Ramos (cell line): ENCODE measurements around the gene FOXO3.
"Not testable (repeated sequence)": the region's sequence is repeated elsewhere in the genome, so short reads cannot be mapped to it uniquely, and the experiment has no call there.

ENCODE experiments used
- in situ Hi-C: fragments of 300-500 bp; cut with MboI; formaldehyde crosslinking; loops from one replicate; pipeline ENCODE4 v1.14.3; 2022; ENCODE audit warnings: low sequenced_read_pairs; ENCODE audit not compliant: unreplicated experiment

FOXO3 gene

DNA sequence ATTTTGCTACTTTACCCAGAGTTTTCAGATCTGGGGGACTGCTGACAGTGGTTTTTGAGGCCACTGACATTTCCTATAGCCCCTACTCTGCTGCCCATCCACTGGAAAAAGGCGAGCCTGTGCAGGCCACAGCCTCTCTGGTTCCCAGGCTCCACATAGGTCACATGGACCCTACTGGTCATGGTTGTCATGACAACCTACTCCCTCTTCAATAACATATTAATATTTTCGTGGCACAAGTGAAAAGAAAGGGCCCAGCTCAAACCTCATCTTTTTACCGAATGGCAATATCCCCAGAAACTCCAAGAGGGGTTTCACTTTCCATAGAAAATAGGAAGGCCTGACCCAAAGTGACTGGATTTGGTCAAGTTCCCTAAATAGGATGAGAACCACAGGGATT, 11.0 kb upstream of the FOXO3 start:
- in situ Hi-C loops = loop anchor here (25.0 kb wide), 1 partner anchor 838 kb away; the partner anchor contains the start of gene CD164

DNA sequence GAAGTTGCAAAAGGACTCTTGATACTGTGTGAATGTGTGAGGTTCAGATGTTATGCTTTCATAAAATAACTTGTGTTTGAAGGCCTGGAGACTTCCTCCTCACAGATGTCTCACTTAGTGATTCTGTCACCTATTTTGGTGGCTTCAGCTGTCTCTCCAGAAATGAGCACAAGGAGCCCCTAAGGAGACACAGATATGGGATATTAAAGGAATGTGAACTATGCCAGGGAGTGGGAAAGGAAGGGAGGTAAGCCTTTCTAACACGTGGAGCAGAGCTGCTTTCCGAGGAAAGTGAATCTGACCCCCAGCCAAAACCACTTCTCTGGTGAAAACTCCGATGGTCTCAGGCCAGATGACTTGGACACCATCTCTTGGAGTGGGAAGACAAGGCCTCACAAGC, 10.5 kb upstream of the FOXO3 start:
- in situ Hi-C loops = no loop called here

DNA sequence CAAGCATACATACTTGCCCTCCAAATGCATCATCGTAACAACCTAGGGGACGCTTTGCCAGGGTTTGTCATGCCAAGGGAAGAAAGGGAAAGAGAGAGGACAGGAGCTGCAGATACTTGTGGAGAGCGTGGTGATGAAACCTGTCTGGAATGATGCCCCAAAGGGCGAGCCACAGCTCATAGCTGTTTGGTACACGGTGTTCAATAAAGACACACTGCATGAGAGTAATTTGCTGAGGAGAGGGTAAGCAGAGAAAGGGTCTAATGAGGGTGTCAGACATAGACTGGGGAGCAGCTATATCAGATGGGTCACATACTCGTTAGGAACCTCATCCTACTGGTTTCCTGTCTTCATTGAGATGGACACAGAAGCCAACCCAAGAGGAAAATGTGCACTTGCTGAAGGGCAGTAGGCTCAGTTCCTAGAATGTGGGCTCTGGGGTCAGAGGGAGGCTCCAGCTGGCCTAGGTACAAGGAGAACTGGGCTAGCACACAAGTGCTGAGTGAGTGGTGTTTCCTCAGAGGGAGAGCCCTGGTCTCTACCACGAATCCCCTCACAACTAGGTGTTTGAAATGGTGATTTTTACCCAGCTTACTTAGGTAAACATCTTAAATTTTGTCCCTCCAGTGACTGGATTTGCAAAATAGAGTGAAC, 5.2 kb upstream of the FOXO3 start:
- in situ Hi-C loops = no loop called here

DNA sequence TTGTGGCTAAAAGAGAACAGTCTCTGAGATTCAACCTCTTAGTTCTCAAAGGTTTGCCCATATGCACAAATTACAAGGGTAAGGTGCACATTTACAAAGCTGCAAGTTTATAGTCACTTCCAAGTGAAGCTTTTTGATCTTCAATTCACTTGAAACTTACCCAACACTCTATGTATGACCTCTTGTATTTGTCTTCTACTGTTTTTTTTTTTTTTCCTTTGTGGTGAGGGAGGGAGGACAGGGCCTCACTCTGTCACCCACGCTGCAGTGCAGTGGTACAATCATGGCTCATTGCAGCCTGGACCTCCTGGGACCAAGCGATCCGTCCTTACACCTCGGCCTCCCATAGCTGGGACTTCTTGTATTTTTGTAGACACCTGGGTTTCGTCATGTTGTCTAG, 4.5 kb upstream of the FOXO3 start:
- in situ Hi-C loops = no loop called here

DNA sequence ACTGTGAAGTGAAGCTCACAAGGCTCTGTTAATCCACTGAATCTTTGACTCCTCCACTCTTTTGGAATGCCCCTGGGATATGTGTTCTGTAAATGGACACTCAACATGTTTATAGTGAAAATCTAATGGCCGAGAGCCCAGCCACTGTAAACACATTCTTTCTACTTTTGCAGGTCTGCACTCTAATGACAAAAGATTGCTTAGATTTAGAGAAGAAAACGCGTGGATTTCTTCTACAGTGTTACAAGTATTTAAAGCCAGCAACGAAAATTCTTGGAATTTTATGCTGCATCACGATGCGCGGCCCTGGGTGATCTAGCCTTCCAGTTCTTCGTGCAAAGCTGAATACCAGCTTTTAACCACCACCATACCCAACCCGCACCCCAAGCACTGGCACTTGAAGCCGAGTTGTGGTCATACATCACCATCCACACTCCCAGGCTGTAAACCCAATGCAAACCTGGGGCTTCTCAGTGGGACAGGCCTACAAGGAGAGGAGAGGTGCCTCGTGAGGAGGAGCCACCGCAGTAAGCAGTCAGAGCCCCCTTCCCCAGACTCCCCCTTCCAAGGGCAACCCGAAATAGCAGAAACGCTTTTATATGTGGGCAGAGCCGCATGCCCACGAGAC, 3.7 kb upstream of the FOXO3 start:
- in situ Hi-C loops = no loop called here

DNA sequence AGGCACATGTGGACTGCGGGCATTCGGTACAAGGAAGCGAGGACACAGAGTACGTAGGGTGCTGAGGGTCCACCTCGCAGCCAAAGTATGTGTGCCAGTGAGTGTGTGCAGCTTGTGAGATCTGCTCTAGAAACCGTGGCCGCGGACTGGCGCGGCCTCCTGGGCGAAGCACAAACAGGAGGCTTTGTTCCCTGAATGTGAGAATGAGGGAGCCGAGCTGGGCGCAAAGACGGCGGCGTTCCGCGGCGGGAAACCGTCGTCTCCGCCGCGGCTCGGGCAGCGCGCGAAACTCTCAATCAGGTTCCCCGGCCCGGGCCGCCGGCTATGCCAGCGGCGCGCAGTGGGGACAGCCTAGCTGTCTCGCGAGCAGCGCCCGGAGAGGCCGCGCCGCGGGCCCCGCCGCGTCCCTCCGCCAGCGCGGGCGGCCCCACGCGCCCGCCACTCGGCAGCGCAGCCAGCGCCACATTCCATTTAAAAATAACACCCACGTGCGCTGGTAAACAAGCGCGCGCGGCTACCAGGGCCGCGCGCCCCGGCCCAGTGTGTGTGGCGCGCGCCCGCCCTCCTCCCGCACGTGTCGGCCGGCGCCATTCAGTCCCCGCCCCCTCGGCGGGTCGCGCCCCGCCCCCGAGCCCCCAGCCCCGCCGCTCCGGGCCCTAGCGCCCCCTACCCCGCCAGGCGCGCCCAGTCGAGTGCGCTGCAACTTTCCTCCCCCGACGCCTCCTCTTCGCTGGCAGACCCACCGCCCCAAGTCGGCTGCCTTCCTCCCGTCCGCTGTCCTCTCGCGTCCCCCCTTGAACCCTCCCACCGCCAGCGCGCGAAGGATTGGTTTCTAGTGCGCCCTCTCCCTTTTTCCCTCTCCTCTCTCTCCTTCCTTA, 3.0 kb upstream of the FOXO3 start:
- in situ Hi-C loops = no loop called here

DNA sequence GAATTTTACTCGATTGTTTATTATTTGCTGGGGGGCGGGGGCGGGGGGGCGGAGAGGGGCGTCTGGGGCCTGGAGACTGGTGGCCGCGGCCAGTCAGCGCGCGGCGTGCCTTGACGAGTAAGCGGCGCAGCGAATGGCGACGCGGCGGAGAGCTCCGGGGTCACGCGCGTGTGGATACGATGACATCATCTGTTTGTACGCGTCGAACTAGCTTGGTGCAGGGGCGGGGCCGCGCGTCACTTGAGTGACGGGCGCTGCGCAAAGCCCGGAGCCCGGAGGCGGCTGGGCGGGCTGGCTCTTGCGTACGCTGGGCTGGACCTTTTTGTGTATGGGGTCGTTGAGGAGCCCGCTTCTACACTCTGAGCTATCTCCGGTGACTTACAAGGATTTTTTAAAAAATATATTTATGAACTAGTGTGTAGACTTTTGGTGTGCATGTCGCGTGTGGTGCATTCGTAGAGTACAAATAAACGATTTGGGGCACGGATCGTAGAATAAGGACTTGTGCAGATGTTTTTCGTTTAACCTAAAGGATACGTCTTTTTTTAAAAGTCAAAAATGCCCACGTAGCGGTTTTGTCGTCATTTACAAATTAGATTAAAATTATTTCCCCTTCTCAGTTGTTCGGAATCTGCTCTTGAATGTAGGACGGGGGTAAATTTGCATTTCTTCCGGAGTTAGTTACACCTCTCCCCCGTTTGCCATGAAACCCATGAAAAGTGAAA, 2.2 kb upstream of the FOXO3 start:
- in situ Hi-C loops = no loop called here

DNA sequence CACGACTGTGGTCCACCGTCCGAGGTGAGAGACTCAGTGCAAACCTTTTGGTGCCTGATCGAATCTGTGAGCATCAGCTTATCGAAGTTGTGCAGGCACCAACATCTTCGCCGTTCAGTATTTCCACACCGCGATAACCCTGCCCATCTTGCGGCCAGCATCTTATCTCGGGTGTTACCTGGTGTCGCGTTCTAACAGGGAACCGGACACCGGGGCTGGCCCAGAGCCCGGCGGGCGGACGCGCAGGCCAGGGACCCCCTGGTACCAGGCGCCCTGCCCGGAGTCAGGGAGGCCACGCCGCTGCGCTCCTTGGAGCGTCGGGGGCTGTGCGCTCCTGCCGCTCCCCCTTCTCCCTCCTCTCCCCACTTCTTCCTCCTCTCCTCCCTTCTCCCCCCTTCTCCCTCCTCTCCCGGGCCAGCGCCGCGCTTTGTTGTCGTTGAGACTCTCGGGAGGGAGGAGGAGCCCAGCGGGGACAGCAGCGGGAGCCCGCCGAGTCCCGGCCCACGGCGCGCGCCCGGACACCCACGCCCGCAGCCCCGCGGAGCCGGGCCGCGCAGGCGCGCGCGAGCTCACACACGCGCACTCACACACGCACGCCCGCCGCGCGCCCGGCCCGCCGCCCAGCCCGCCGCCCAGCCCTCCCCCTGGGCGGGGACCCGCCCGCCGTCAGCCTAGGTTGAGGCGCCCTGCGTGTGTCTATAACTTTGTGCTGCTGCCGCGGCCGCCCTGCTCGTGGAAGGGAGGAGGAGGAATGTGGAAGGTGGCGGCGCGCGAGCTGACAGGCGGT, 1.4 kb upstream of the FOXO3 start:
- in situ Hi-C loops = no loop called here

DNA sequence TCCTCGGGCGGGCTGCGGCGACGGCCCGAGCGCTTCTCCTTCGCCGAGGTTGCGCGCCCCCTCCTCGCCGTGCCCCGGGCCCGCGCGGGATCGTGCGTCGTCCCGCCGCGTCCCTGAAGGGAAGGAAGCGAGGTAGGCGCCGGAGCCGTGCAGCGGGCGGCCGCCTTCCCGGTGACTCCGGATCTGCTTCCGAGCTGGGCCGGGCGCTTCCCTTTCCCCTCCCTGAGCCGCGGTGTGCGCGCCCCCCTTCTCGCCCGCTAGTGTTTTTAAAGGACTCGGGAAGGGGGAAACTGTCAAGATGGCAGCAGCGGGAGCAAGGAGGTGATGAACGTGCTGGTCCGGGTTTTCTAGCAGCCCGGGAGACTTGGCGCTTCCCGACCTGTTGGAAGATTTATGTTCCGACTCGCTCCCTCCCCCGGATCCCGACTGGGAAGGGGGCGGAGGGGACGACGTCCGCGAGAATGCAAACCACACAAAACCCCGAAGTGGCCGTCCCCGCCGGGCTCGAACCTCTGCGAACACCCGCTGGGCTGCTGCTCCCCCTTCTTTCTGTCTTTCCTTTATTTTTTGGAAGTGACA, 744 bp upstream of the FOXO3 start:
- in situ Hi-C loops = no loop called here

DNA sequence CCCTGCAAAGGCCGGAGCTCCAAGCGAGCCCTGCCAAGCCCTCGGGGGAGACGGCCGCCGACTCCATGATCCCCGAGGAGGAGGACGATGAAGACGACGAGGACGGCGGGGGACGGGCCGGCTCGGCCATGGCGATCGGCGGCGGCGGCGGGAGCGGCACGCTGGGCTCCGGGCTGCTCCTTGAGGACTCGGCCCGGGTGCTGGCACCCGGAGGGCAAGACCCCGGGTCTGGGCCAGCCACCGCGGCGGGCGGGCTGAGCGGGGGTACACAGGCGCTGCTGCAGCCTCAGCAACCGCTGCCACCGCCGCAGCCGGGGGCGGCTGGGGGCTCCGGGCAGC, 561 bp downstream of the FOXO3 start:
- in situ Hi-C loops = not testable (repeated sequence)

DNA sequence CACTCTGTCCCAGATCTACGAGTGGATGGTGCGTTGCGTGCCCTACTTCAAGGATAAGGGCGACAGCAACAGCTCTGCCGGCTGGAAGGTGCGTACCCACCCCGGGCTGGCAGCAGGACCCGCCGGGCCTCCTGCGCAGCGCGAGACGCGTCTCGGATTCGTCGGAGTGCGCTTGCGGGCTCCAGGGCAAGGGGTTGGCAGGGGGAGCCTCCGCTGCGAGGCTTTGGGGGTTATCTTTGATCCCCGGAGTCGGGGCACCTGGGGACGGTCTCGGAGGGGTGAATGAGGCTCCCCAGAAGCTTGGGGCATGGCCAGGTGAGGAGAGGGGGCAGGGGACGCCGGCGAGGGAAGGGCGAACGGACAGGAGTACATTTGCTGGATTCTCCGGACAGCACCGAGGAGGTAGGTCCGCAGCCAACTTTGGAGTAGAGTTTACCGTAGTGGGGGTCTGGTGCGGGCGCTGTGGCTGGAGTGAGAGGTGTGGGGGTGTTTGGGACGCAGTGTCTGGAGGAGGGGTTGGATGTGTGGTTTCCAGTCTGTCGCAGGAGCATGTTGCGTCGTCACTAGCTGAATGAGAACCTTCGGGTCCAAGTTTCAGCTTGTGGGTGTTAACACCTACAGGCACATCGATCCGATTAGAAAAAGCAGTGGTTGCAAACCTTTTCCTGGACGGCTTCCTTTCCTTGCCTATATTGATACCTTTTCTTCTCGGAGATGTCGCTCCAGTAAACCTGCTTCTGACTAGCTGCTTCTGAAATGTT, 1.2 kb downstream of the FOXO3 start:
- in situ Hi-C loops = no loop called here

DNA sequence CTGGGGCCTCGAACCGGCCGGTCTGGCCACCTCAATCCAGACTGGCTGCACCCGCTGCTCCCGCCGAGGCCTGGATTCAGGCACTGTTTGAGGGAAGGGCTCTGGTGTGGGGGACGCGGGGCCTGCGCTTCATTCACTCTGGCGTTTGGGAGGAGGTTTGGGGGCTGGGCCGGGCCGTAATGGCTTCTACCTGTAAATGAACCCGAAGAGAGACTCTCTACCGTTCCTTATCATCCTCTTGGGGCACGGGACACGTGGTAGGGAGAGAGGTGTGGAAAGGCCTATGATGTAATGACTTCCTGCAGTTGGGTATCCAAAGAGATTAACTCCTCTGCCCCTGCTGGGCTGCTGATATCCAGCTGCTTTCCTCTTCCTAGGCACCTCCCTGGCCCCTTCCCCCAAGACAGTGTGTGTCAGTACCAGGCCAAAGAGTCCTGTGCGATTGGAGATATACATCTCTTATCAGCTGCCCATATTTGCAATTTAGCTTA, 1.8 kb downstream of the FOXO3 start:
- in situ Hi-C loops = no loop called here

DNA sequence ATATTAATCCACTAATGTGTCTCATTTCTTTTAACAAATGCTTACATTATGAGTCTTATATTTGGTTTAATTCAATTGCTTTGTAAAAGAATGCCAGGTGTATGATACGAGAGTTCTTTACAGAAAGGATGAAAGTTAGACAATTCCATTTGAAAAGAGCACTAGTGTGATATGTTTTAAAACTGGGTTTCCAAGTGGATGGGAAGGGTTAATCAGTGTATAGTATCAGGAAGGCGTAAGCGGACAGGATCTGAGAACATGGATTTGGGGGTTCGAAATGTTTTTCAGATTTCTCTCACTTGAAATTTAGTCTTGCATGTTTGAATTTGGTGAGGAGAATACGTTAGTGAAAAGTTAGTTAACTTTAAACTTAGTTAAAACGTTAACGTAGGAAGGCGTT, 2.6 kb downstream of the FOXO3 start:
- in situ Hi-C loops = no loop called here

DNA sequence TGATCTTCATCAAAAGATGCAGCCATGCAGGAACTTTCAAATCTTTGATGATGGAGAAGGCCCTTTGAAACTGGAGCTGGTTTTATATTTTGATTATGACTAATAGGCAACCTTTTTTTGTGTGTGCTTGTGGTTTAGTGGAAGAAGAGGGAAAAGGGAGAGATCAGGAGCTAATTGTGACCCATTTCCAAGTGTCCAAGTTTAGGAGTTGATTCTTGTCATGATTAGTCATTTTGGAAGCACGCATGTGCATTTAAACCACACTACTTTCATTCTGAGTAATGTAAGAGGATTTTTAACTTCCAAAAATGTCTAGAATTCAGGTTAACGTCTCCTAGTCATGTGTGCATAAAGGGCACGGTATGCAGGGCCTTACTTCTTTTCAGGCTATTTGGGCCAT, 3.5 kb downstream of the FOXO3 start:
- in situ Hi-C loops = no loop called here

DNA sequence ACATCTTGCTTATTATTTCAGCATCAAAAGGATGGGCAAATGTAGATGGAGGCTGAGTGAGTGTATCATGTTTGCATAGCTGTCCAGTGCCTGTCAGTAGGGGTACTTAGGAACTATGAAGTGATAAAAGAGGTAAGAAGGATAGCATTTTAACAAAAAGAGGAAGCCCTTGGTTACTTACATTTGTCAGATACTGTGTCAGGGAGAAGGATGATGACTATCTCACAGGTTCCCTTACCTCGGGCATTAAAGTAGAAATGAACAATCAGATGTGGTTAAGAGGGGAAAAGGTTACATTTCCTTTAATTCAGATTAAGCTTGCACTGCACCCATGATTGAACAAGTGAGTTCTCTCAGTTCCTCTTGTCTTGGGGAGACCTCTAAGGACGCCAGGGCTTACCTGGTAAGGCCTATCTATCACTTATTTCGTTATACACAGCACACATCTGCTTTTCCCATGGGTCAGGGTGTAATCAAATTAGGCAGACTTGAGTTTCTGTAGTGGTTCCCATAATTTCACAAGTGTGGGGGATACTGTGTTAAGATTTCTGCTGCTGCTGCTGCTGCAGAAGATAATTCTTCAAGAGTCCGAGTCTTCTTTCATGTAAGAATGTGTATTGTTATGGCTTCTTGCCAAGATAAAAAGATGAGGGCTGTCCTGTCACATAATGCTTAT, 4.5 kb downstream of the FOXO3 start:
- in situ Hi-C loops = no loop called here

DNA sequence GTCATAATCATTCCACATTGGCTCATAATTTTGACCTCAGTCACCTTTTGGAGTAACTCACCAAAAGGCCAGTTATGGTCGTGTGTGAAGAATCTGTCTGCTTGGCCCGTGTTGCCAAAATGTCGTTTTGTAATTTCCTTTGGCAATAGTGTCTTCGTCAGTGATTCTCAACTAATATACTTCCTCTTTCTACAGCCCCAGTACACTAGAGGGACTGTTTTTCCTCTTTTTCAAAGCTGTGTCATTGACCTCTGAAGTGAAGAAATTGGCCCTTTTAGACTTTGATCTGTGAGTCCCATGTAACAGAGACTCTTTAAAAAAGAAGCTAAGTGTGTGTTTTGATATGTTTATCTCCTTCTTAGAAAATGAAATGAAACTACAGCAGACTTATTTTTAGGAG, 5.2 kb downstream of the FOXO3 start:
- in situ Hi-C loops = no loop called here

DNA sequence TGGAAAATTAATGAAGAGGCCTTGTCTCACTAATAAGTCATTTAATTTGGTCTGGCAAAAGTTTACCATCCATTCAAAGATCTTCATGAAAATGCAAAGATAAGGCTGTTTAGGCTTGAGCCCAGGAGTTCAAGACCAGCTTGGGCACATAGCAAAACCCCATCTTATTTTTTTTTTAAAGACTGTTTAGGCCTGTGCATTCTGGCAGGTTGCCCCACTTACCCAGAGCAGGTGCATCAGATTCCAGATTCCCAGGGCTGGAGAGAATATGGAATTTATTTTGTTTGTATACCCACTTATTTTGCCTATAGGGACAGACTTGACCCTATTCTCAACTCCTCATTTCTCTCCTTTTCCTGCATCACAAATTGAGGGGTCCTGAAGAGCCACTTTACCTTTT, 5.7 kb downstream of the FOXO3 start:
- in situ Hi-C loops = no loop called here

DNA sequence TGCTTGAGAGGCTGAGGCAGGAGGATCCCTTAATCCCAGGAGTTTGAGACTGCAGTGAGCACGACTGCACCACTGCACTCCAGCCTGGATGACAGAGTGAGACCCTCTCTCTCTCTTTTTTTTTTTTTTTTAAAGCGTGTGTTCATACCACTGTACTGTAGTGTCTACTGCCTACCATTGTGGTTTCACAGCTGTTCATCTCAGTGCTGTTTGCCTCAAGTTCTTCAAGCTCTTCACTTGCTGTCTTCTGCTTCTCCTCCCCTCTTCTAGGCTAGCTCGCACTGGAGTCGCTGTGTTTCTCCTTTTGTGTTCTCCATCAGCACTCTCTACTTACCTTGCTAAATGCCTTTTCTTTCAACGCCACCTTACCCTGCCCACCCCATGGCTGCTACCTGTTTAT, 7.4 kb downstream of the FOXO3 start:
- in situ Hi-C loops = no loop called here
